A673 (cell line): Measurements from ENCODE around the gene FUT2.

Experiments used
- EZH2 ChIP-seq: fragments of 200-600 bp; sonication (generic); IDR thresholded peaks from 2 replicates; pipeline ENCODE4 v1.6.1; 2017; ENCODE audit warnings: borderline replicate concordance, low read depth, mild to moderate bottlenecking, mixed read lengths, antibody characterized with exemption, low read length; ENCODE audit not compliant: poor library complexity, severe bottlenecking
- TF ChIP-seq, protein P1 (sequence below): fragments of 300-800, 200-600 bp; sonication (generic); conservative IDR thresholded peaks from 2 replicates; pipeline ENCODE4 v1.5.1; 2017; ENCODE audit warnings: low read depth, mild to moderate bottlenecking, antibody characterized with exemption, low read length, moderate library complexity, mixed read lengths

- TF ChIP-seq, protein P1, sequence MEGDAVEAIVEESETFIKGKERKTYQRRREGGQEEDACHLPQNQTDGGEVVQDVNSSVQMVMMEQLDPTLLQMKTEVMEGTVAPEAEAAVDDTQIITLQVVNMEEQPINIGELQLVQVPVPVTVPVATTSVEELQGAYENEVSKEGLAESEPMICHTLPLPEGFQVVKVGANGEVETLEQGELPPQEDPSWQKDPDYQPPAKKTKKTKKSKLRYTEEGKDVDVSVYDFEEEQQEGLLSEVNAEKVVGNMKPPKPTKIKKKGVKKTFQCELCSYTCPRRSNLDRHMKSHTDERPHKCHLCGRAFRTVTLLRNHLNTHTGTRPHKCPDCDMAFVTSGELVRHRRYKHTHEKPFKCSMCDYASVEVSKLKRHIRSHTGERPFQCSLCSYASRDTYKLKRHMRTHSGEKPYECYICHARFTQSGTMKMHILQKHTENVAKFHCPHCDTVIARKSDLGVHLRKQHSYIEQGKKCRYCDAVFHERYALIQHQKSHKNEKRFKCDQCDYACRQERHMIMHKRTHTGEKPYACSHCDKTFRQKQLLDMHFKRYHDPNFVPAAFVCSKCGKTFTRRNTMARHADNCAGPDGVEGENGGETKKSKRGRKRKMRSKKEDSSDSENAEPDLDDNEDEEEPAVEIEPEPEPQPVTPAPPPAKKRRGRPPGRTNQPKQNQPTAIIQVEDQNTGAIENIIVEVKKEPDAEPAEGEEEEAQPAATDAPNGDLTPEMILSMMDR, result no peak
- no peak for TF ChIP-seq EZH2
Measured at GRCh38 chr19:48750771-48751504, 55.2 kb downstream of the FUT2 start.
